GM18505 (cell line): ENCODE results near the gene VEPH1.

Source experiments
- ATAC-seq: cut with Tn5 transposase; IDR thresholded peaks from one replicate; pipeline ENCODE4 v1.9.1; 2021; ENCODE audit not compliant: unreplicated experiment
- POLR2A ChIP-seq: IDR thresholded peaks from 4 replicates; pipeline ENCODE4 v1.6.1; 2011; ENCODE audit warnings: borderline replicate concordance; ENCODE audit not compliant: insufficient read depth, insufficient read length; ENCODE audit errors: extremely low read depth

The VEPH1 gene

DNA sequence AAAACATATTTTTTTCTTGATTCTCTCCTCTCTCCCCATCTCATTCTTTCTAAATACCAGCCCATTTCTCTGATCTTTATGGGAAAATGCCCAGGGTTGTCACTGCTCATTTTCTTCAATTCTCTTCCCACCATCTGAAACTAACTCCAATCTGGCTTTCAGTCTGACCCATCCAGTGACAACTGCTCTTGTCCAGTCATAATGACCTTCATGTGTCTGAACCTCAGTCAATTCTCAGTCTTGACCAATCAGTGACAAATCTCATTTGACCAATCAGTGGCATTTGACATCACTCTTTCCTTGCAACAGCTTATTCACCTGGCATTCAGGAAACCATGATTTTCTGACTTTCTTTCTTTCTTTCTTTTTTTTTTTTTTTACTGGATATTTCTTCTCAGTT lies 15.1 kb downstream of the VEPH1 start:
- ATAC-seq, result no peak
- no peak for TF ChIP-seq POLR2A

- no peak for TF ChIP-seq POLR2A
- no peak for ATAC-seq
These were observed 15.9 kb downstream of the VEPH1 start for GRCh38 chr3:157487339-157487738.

- ATAC-seq, result no peak
- TF ChIP-seq POLR2A, result no peak
These were observed 23.6 kb downstream of the VEPH1 start for GRCh38 chr3:157479464-157480243.

DNA sequence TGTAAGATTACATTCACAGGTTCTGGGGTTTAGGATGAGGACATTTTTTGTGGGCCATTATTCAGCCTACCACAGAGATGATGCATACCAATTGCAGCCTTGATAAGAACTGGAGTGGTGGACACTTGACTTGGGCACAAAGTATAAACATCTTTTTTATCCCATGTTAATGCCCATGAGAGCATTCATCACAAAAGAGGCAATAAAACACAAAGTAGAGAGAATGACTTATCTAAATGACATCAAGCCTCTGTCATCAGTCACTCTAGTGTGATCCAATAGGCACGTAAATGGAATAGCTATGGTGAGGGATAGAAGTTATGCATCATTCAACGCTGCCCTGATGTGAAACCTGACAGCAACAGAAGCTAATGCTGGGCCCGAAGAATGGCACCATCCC lies 25.8 kb downstream of the VEPH1 start:
- no peak for ATAC-seq
- no peak for TF ChIP-seq POLR2A

DNA sequence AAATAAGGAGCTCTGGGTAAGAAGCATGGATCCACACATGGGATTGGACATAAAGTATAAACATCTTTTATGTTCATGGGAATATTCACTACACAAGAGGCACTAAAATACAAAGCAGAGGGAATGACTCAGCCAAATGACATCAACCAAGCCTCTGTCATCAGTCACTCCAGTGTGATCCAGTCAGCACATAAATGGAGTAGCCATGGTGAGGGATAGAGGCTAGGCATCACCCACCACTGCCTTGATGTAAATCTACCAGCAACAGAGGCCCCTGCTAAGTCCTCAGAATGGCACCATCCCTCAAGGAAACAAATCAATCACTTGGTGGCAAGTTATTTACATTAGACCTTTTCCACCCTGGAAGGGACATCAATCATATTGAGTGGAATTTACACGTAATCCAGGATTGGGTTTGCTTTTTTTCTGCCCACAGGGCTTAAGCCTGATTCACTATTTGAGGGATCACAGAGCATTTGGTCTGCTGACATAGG lies 27.2 kb downstream of the VEPH1 start:
- no peak for TF ChIP-seq POLR2A
- ATAC-seq, result no peak

GRCh38 chr3:157472648-157473047 lies 30.6 kb downstream of the VEPH1 start:
- ATAC-seq, result no peak
- no peak for TF ChIP-seq POLR2A

- ATAC-seq, result no peak
- TF ChIP-seq POLR2A, result no peak
These were observed 32.2 kb downstream of the VEPH1 start for GRCh38 chr3:157471064-157471463.

DNA sequence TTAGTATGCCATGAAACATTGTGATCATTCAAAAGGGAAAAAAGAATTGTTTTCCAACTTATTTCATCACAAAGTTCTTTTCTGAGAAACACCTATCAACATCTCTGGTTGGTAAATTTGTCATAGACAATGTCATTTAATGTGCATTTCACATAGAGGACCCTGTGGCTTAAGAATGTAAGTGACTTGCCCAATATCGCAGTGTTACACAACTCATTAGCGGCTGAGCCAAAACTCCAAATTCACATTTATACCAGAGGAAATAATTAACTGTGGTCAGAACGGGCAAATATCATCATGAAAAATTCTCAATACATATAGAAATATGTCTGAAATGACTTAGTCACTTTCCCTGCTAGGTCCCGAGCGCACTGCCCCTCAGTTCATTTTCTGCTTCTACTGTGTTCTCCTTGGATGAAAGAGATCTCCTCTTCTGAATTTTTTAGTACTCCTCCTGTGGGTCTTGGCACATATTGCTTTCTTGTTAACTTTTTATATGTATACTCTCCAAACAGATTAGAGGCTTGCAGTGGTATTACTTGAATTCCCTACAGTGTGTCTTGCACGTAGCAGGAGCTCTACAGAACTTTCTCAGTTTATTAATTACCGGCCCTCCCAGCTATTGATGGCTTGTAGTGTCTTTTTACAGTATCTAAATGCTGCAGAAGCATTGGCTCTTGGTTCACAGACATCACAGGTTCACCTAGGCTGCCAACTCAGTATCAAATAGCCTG lies 33.5 kb downstream of the VEPH1 start:
- TF ChIP-seq POLR2A, result no peak
- no peak for ATAC-seq

DNA sequence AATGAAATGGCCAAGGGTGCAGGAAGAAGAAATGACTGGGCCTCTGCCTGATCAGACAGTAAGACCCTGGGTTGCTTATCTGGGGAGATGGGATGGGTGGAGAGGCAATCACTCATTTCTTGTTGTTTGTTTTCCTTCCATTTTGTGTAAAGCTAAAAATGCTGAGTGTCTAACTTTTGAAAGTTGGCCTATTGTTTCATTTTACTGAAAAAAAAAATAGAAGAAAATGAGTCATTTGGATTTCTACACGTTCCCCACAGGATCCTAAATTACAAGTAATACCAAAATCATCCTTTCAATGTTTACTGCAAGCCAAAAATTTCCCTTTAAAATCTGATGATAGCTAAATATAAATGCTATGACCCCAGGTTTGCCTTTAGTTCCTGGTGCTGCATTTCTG lies 36.0 kb downstream of the VEPH1 start:
- no peak for ATAC-seq
- no peak for TF ChIP-seq POLR2A

DNA sequence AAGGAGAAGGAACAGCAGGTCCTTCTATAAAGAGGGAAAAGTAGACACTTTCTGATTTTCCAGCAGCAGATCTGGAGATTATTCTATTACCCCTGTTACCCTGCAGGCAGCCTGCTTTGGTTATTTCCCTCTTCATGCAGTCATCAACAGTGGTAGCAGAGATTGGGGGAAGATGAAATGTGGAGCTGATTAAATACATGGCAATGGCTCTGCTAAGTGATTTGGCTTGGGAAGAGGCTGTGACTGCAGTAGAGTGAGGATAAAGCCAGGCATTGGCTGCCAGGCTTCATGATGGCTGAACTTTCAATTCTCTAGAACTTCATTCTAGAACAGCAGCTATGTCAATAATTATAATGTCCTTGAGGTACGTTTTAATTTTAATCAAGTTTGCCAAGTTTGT lies 37.5 kb downstream of the VEPH1 start:
- TF ChIP-seq POLR2A, result no peak
- ATAC-seq, result no peak

- TF ChIP-seq POLR2A, result no peak
- no peak for ATAC-seq
These were observed 38.9 kb downstream of the VEPH1 start for GRCh38 chr3:157464321-157464720.

GRCh38 chr3:157463816-157464215 lies 39.4 kb downstream of the VEPH1 start:
- no peak for TF ChIP-seq POLR2A
- no peak for ATAC-seq

- no peak for ATAC-seq
- no peak for TF ChIP-seq POLR2A
These were observed 43.0 kb downstream of the VEPH1 start for GRCh38 chr3:157460253-157460652.

- no peak for TF ChIP-seq POLR2A
These were observed 43.5 kb downstream of the VEPH1 start for GRCh38 chr3:157459706-157460105.

DNA sequence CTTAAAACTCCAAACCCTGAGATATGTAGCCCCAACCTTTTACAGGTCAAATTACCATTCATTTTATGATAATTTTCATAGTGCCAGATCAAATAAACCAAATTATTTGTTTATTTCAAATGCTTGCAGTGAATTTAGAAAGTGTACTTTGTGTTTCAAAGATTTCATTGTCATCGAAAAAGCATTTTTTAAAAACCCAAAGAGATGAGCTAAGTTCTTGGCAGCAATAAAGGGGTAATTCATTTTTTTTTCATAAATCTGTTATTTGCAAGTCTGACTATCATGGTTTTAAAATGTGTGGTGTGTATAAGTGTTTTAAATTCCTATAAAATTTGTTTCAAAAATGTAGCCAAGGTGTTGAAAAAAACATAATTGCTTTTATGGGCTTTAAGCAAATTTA lies 49.4 kb downstream of the VEPH1 start:
- no peak for TF ChIP-seq POLR2A
- ATAC-seq, result no peak

More at GRCh38 chr3:157459706-157460105, 43.5 kb downstream of the VEPH1 start:
- no peak for ATAC-seq

GRCh38 chr3:157452097-157452496 lies 51.1 kb downstream of the VEPH1 start:
- no peak for ATAC-seq
- no peak for TF ChIP-seq POLR2A
